GM18951 (cell line): ENCODE measurements around the gene PLAAT3.
"Not testable (repeated sequence)": the region's sequence is repeated elsewhere in the genome, so short reads cannot be mapped to it uniquely, and the experiment has no call there.

Source experiments
- POLR2A ChIP-seq: IDR thresholded peaks from 4 replicates; pipeline ENCODE4 v1.6.1; 2011; ENCODE audit warnings: mild to moderate bottlenecking; ENCODE audit not compliant: insufficient read length, insufficient read depth; ENCODE audit errors: extremely low read depth
- in situ Hi-C: fragments of 300-500 bp; cut with MboI; formaldehyde crosslinking; loops from one replicate; pipeline ENCODE4 v1.12.0; 2022; ENCODE audit warnings: low sequenced_read_pairs, mixed read lengths, inconsistent platforms; ENCODE audit not compliant: unreplicated experiment

The PLAAT3 gene

DNA sequence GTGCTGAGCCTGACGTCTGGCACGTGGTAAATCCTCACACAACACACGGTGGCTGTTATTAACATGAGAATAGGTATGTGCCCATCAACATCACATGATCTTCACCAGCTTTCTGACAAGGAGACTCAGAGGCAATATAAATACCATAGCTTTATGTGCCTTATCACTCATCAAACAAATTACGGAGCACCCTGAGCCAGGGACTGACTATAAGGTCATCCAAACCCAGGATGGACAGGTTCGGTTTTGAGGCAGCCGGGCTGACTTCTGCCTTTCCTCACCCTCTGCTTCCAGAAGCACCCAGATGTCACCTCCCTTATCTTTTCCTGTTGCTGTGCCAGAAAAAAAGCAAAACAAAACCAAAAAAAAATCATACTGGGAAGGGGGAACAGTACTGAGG lies 5.7 kb upstream of the PLAAT3 start:
- in situ Hi-C loops, result no loop called here
- no peak for TF ChIP-seq POLR2A

DNA sequence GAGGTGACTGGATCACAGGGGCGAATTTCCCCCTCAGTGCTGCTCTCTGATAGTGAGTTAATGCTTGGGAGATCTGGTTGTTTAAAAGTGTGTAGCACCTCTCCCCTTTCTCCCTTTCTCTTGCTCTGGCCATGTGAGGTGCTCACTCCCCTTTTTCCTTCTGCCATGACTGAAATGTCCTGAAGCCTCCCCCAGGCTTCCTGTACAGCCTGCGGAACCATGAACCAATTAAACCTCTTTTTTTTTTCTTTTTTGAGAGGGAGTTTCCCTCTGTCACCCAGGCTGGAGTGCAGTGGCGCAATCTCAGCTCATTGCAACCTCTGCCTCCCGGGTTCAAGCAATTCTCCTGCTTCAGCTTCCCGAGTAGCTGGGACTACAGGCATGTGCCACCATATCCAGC lies 3.5 kb upstream of the PLAAT3 start:
- in situ Hi-C loops, result not testable (repeated sequence)

DNA sequence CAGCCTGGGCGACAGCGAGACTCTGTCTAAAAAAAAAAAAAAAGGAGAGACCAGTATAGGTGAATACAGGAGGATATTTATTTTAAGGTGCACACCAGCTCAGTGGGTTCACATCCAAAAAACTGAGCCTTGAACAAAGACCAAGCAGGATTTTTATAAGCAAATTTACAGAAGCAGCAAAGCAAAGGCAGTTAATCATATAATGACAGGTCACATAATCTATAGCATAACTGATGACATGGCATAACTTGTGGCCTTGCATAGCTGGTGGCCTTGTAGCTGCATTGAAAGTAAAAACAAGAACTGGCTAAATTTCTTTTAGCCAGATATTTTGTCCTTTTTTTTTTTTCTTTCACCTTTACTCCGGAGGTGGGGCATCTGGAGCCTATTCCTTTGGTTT lies 2.7 kb upstream of the PLAAT3 start:
- TF ChIP-seq POLR2A, result no peak
- in situ Hi-C loops, result no loop called here

DNA sequence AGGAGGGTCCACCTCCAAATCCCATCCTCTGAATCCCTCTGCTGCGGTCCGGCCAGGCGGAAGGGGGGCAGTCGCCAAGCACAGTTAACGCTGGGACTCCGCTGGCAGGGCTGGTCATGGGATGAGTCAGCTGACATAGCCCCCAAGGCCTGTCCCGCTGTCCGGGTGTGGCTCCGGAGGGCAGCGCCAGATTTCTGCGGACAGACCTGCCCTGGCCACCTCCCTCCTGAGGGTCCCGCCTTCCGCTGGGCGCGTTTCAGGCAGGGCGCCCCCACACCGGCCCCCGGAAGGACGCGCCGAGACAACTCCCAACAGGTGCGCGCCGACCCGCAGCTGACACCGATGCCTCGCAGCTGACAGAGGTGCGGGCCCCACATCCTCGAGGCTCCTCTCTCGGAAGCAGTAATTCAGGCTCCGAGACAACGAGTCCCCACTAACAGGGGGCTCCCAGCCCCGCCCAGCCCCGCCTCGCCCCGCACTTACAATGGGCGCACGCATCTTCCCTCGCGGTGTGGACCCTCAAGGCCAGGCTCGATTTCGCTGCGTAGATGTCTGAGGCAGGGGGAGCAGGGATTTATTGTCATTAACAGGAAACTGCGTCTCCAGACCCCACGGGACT lies 607 bp downstream of the PLAAT3 start:
- no peak for TF ChIP-seq POLR2A
- in situ Hi-C loops, result no loop called here

DNA sequence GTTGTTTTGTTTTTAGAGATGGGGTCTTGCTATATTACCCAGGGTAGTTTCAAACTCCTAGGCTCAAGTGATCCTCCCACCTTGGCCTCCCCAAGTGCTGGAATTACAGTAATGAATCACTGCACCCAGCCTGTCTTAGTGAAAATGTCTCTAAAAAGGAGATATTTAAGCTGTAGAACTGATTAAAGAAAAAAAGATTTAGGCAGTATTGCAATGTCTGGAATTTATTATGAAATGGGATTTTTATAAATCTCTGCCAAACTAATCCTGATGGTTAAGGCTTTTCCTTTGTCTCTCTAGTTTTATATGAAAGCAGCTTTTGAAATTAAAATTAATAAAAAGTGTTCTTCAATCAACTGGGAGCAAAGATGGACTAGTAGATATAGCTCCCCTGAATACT lies 2.1 kb downstream of the PLAAT3 start:
- in situ Hi-C loops, result no loop called here
- no peak for TF ChIP-seq POLR2A

DNA sequence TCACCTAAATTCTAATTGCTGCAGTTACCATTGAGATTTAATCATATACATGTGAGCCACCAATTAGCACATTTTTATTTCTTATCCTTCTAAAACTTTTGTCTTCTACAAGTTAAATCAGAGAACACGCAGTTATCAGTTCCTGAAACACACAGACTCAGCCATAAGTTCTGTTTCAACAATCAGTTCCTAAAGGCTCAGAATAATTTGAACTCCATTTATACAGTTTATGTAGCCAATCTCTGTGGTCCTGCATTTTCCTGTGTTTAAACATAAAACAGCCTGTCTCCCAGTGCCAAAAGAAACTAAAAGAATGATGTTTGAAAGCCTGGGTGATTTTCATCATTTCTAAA lies 2.9 kb downstream of the PLAAT3 start:
- in situ Hi-C loops, result no loop called here
- no peak for TF ChIP-seq POLR2A

DNA sequence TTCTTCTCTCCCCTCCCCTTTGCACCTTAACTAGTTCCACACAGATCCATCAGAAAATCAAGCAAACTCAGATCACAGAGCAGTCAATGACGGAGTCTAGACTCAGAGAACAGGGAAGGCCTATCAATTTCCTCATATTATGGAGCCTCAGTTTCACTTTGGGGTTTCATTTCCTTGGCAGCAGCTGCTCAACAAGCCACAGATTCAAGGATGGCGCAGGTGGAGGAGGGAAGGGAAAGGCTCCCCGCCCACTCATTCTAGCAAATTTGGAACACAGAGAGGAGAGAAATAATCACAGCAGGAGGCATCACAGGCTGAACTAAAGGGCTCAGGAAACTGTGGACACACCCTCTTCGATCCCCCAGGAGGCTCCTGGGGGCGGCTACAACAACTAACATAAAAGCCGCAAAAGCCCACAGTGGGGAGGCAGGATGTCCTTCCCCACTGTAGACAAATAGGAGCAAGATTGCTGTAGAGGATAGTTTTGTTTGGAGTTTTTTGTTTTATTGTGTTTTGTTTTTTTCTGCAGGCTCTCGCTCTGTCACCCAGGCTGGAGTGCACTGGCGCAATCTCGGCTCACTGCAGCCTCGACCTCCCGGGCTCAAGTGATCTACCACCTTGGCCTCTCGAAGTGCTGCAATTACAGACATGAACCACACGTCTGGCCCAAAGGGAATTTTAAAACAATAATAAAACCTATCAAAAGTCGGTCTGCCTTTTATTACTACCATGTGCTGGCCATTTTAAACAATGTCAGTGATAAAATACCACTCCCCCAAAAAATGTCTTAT lies 3.4 kb downstream of the PLAAT3 start:
- no peak for TF ChIP-seq POLR2A
- in situ Hi-C loops, result no loop called here

DNA sequence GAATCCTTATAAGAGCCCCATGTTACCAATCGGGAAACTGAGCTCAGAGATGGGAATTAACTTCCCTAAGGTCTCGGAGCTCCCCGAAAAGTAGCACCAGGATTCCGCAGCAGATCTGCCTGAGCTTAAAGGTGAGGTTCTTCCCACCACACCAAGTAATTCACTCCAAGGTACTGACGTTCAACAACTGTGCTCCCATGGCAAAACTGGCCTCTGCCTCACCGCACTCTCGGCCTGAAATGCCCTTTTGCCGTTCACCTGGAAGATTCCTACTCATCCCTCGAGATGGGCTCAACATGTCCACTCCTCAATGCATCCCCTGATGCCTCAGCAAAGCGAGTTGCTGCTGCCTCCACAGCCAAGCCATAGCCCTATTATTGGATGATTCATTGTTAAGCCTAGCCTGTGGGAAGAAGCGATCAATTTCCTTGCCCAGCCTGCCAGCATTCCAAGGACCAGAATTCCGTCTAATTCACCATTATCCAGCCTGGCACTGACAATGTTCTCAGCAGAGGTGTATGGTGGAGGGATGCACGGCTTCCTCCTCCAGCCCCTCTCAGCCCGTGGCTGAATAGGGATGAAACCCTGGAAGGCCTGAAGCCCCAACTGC lies 4.2 kb downstream of the PLAAT3 start:
- no peak for TF ChIP-seq POLR2A
- in situ Hi-C loops, result no loop called here

DNA sequence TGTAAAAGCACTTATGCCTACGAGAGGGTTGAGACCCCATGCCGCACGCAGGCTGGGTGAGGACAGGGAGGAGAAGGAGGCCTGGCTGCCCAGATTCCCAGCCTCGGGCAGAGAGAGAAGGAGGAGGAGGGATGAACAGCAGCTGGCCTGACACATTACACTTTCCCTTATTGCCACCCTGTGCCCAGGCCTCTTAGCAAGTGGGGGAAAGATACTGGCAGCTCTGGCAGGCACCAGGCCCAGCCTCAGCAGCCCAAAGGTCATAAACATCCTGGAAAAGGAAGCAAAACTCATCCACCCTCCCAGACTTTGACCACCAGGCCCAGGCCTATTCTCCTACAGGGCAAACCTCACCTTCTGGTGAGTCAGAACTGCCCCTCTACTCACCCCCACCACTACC lies 4.7 kb downstream of the PLAAT3 start:
- no peak for TF ChIP-seq POLR2A
- in situ Hi-C loops, result no loop called here

DNA sequence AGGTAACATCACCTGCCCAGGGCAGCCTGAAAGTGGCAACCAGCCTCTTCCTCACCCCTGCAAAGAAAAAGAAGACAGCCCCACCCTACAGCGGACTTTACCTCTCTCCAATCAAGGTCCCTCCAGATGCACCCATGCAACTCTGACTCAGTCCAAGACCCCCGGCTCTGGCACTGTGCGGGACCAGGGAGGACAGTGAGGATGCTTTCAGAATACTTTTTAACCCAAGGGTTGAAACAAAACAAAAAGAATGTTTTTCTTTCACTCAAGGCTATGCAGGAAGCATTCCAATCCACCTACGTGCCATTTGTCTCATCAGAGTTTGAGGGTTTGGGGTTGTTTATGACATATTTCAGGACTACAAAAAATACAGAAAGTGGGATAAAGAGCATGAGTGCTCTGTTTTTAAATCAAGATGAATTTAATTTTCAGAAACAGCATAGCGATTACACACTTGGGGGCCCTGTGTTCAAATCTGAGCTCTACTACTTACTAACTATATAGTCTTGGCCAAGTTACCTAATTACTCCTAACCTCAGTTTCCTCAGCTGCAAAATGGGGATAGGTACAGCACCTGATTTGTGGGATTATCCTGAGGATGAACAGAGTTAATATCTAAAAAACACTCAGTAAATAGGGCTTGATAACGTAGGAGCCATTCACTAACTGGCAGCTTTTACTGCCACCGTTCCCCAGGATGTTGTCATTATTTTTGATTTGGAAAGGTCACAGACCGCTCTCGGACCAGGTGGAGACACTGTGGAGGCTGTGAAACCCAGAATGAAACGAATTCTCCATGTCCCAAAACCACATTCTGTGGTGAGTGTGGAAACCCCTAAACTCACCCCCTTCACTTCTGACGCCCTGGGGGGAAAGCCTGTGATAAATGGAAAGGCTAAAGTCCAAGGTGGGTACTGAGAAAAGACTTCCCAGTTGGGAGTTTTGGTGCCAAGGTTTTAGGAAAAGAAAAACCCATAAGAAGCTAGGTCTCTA lies 5.6 kb downstream of the PLAAT3 start:
- in situ Hi-C loops, result no loop called here
- no peak for TF ChIP-seq POLR2A

DNA sequence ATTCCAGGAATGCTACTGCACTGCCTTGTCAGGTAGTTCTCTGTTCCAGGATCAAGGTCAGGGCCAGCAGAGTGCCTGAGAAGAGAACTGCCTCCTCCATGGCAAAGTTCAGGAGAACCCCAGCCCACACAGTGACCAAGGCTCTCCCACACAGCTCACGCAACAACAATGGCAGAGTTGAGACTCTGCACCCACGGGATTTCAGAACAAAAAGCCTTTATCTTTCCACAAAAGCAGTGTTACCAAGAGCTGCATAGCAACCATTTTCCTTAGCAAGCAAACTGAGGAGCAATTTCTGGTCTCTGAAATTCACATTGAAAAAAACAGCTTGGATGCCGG lies 11.1 kb downstream of the PLAAT3 start:
- TF ChIP-seq POLR2A, result no peak
- in situ Hi-C loops, result no loop called here

DNA sequence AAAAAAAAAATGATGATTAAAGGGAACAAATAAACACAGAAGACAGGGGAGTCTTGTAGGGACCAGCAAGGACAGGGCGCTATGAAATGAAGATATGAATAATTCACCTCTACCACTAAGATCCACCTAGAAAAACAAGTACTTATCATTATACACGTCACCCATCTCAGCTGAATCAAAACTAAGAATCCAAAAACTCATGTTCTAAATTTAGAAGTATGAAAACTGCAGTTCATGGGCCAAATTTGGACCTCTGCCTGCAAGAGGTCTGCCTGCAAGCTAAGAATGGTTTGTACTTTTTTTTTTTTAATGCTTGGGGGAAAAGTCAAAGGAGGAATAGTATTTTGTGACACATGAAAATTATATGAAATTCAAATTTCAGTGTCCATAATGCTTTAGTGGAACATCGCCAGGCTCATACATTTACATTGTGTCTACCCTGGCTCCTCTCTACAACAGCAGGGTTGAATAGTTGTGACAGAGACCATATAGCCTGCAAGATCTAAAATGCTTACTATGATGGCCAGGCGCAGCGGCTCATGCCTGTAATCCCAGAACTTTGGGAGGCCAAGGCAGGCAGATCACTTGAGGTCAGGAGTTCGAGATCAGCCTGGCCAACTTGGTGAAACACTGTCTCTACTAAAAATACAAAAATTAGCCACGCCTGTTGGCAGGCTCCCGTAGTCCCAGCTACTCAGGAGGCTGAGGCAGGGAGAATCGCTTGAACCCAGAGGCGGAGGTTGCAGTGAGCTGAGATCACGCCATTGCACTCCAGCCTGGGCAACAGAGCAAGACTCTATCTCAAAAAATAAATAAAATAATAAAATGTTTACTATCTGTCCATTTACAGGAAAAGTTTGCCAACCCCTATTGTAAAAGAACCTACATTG lies 11.7 kb downstream of the PLAAT3 start:
- in situ Hi-C loops, result not testable (repeated sequence)

DNA sequence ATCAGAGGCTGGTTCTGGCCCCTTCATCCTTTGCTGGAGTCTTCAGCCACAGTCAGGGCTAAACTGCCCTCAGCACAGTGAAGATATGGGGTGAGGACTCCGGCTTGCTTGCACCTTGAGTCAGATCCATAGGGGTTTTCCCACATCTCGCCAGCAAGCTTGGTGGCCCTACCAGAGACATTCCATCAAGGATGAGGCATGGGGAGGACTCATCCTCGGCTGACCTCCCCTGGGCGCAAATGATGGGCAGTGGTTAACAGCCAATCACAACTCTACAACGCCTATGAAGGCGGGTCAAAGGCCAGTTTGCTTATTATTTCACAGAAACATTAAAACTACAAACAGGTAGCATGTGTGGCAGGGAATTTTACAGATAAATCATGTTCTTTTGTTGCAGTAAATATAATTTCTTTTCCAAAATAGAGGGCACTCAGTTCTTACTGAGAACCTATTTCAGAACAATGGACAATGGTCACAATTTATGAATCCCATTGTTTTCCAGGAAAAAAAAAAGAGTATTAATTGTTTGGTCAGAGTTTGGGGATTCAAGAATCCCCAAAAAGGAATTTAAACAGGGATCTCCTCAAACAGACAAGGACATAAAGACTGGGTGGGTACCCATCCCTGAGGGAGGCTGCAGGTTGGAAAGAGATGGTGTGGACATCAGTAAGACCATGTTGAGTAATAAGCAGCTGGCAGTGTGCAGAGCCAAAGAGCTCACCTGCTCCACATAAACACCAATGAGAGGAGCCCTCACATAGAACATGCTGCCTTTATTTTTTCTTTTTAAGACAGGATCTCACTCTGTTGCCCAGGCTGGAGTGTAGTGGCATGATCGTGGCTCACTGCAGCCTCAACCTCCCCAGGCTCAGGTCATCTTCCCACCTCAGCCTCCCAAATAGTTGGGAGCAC lies 14.8 kb downstream of the PLAAT3 start:
- in situ Hi-C loops, result no loop called here
- no peak for TF ChIP-seq POLR2A
